Endodermal cell (in vitro differentiated cells): ENCODE measurements around the gene FTSJ1. TPM values are rescaled to one million over a fixed set of nuclear protein-coding genes. Genes with fewer than 3 reads are reported as not detected.
"Not testable (repeated sequence)": the region's sequence is repeated elsewhere in the genome, so short reads cannot be mapped to it uniquely, and the experiment has no call there.

Experiments
- DNase-seq: peaks from one replicate; pipeline ENCODE4 v3.0.0-alpha.2; 2017
- H3K27ac ChIP-seq: 2 replicates; pipeline ENCODE4 v1.5.1; 2013; ENCODE audit warnings: mild to moderate bottlenecking, low read depth, low read length, moderate library complexity
- H3K27me3 ChIP-seq: 2 replicates; pipeline ENCODE4 v1.6.1; 2013; ENCODE audit warnings: mild to moderate bottlenecking, low read length, moderate library complexity; ENCODE audit not compliant: insufficient read depth, control insufficient read depth, poor library complexity, severe bottlenecking
- H3K36me3 ChIP-seq: 2 replicates; pipeline ENCODE4 v1.7.0; 2013; ENCODE audit warnings: mild to moderate bottlenecking, low read length, moderate library complexity; ENCODE audit not compliant: control insufficient read depth, insufficient read depth
- H3K4me1 ChIP-seq: one replicate; pipeline ENCODE4 v1.7.0; 2013; ENCODE audit warnings: low read length; ENCODE audit not compliant: control insufficient read depth, insufficient read depth
- H3K4me3 ChIP-seq: 2 replicates; pipeline ENCODE4 v1.5.1; 2013; ENCODE audit warnings: mild to moderate bottlenecking, low read length, moderate library complexity
- H3K9ac ChIP-seq: 2 replicates; pipeline ENCODE4 v1.6.1; 2013; ENCODE audit warnings: mild to moderate bottlenecking, low read length, moderate library complexity; ENCODE audit not compliant: poor library complexity, severe bottlenecking; ENCODE audit errors: extremely low read depth
- H3K9me3 ChIP-seq: 2 replicates; pipeline ENCODE4 v1.6.1; 2013; ENCODE audit warnings: mild to moderate bottlenecking, low read length, moderate library complexity; ENCODE audit not compliant: control insufficient read depth
- H3K27ac Mint-ChIP-seq: 2 replicates; pipeline ENCODE4 v1.8.0; 2020; ENCODE audit warnings: mixed read lengths
- H3K27me3 Mint-ChIP-seq: 2 replicates; pipeline ENCODE4 v1.8.0; 2021; ENCODE audit warnings: mild to moderate bottlenecking, mixed read lengths; ENCODE audit not compliant: insufficient read depth
- H3K36me3 Mint-ChIP-seq: 2 replicates; pipeline ENCODE4 v1.8.0; 2020; ENCODE audit warnings: low read depth, mixed read lengths
- H3K4me1 Mint-ChIP-seq: 2 replicates; pipeline ENCODE4 v1.8.0; 2020; ENCODE audit warnings: mixed read lengths
- H3K4me3 Mint-ChIP-seq: 2 replicates; pipeline ENCODE4 v1.8.0; 2020; ENCODE audit warnings: mild to moderate bottlenecking, moderate library complexity, mixed read lengths
- H3K9me3 Mint-ChIP-seq: 2 replicates; pipeline ENCODE4 v1.8.0; 2020; ENCODE audit warnings: mild to moderate bottlenecking, mixed read lengths
- WGBS, 2 experiments: methylation state at CpG; one replicate each; pipeline versions ENCODE4 v1.1.5 to v1.1.7; 2013; ENCODE audit warnings: missing lambda C conversion rate in 2 of 2, mixed read lengths in 1 of 2; ENCODE audit not compliant: insufficient coverage in 1 of 2, insufficient read length in 1 of 2; 5-methylcytosine and 5-hydroxymethylcytosine counted together
- total RNA-seq, 2 donors: library from RNA; stranded (reverse); fragmentation: NEBNext Ultra II Directional in 1 of 2; extraction: Animal tissue kit (Norgen Biotek cat#: 25700) in 1 of 2; gene quantifications; 2 replicates in 1 of 2; 3 replicates in 1 of 2; pipeline ENCODE4 v1.2.1, GENCODE V29; 2021
- TF ChIP-seq, protein P1 (sequence below): fragments of 200-600 bp; sonication (generic); conservative IDR thresholded peaks from 2 replicates; pipeline ENCODE4 v1.5.0; 2021; ENCODE audit warnings: antibody characterized with exemption, mild to moderate bottlenecking

FTSJ1 gene
- total RNA-seq, 2 donors from 2014 or later: 47.3 to 54.3 TPM

DNA sequence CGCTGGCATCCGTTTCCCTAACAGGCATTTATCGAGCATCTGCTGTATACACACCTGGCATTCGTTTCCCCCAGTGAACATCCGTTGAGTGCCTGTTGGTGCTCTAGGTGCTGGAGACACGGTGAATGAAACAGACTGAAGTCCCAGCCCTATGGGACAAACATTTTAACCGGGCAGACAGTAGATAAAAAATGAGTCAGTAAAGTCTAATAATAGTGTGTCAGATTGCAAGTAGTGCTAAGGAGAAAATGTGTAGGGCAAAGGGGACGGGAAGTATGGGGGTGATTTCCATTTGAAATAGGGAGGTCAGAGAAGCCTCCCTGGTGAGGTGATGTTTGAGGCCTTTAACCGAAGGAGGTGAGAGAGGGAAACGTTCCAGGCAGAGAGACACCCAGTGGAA is 40.3 kb downstream of the FTSJ1 start:
- WGBS, 2 experiments: 94 to 96% methylated on average over 3 to 10 of the region's 10 CpGs
- Mint-ChIP-seq H3K4me3 (no peak overlapping the region), H3K27me3 (no peaks in the 10 kb centered on the region)

DNA sequence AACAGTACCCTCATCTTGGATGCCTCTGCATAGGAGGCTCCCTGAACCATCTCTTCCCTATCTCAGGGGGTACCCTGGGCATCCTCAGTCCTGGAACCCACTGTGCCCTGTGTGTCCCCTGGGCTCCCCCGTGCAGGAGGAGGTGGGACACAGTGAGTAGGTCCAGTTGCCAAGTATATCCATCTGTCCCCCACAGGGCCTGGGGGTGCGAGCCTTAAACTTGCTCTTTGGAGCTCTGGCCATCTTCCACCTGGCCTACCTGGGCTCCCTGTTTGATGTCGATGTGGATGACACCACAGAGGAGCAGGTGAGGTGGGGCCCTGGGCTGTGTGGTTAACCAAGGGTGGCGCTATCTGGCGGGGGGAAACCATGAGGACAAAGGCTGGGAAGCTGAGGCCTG is 41.0 kb downstream of the FTSJ1 start:
- H3K9me3 ChIP-seq: no peaks in the 10 kb centered on the region
- no peak overlapping the region for H3K9ac ChIP-seq
- no peaks in the 10 kb centered on the region for H3K4me1 ChIP-seq
- WGBS, 2 experiments: 96% methylated on average over 5 of the region's 5 CpGs; no CpG with 5 or more reads in 1 of the 2 experiments
- H3K27me3 ChIP-seq: no peaks in the 10 kb centered on the region
- no peak overlapping the region for H3K4me3 Mint-ChIP-seq
- no peak overlapping the region for H3K4me3 ChIP-seq
- peaks cover 65% of the 10 kb centered on the region for H3K9me3 Mint-ChIP-seq
- no peak for DNase-seq
- no peaks in the 10 kb centered on the region for H3K4me1 Mint-ChIP-seq
- no peak overlapping the region for H3K27ac ChIP-seq
- H3K27me3 Mint-ChIP-seq: no peaks in the 10 kb centered on the region
- H3K36me3 Mint-ChIP-seq: peaks cover 18% of the 10 kb centered on the region
- peaks cover 47% of the 10 kb centered on the region for H3K36me3 ChIP-seq
- no peak overlapping the region for H3K27ac Mint-ChIP-seq
- TF ChIP-seq, protein P1, sequence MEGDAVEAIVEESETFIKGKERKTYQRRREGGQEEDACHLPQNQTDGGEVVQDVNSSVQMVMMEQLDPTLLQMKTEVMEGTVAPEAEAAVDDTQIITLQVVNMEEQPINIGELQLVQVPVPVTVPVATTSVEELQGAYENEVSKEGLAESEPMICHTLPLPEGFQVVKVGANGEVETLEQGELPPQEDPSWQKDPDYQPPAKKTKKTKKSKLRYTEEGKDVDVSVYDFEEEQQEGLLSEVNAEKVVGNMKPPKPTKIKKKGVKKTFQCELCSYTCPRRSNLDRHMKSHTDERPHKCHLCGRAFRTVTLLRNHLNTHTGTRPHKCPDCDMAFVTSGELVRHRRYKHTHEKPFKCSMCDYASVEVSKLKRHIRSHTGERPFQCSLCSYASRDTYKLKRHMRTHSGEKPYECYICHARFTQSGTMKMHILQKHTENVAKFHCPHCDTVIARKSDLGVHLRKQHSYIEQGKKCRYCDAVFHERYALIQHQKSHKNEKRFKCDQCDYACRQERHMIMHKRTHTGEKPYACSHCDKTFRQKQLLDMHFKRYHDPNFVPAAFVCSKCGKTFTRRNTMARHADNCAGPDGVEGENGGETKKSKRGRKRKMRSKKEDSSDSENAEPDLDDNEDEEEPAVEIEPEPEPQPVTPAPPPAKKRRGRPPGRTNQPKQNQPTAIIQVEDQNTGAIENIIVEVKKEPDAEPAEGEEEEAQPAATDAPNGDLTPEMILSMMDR: no peak

More for the DNA sequence above, 40.3 kb downstream of the FTSJ1 start:
- Mint-ChIP-seq H3K9me3 (peaks cover 64% of the 10 kb centered on the region), H3K4me1 (no peaks in the 10 kb centered on the region), H3K27ac (no peak overlapping the region), H3K36me3 (peaks cover 18% of the 10 kb centered on the region)
- TF ChIP-seq, protein P1: no peak
- Histone ChIP-seq H3K27me3 (no peaks in the 10 kb centered on the region), H3K9me3 (no peaks in the 10 kb centered on the region), H3K9ac (no peak overlapping the region), H3K4me1 (no peaks in the 10 kb centered on the region), H3K36me3 (peaks cover 49% of the 10 kb centered on the region), H3K27ac (no peak overlapping the region), H3K4me3 (no peak overlapping the region)
- no peak for DNase-seq

DNA sequence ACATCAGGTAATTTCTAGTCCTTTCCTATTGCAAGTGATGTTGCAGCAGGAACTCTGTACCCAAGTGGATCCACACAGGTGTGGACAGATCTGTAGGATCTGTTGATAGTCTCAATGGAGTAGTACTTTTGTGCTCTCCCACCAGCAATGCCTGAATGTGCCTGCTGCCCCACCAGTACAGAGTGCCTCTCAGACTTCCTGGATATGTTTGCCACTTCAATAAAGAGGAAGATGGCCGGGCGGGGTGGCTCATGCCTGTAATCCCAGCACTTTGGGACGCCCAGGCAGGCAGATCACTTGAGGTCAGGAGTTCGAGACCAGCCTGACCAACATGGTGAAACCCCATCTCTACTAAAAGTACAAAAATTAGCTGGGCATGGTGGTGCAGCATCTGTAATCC is 43.5 kb downstream of the FTSJ1 start:
- H3K27me3 Mint-ChIP-seq, DNase-seq, H3K4me1 ChIP-seq, H3K27ac Mint-ChIP-seq, H3K27ac ChIP-seq, H3K4me3 Mint-ChIP-seq, H3K9me3 ChIP-seq, H3K9ac ChIP-seq, H3K27me3 ChIP-seq, H3K4me1 Mint-ChIP-seq, H3K4me3 ChIP-seq: not testable (repeated sequence)
- 93% methylated on average over 4 of the region's 4 CpGs; no CpG with 5 or more reads in 1 of the 2 experiments for WGBS, 2 experiments
- peaks cover 33% of the 10 kb centered on the region for H3K36me3 ChIP-seq
- Mint-ChIP-seq H3K9me3 (peaks cover 55% of the 10 kb centered on the region), H3K36me3 (peaks cover 11% of the 10 kb centered on the region)

DNA sequence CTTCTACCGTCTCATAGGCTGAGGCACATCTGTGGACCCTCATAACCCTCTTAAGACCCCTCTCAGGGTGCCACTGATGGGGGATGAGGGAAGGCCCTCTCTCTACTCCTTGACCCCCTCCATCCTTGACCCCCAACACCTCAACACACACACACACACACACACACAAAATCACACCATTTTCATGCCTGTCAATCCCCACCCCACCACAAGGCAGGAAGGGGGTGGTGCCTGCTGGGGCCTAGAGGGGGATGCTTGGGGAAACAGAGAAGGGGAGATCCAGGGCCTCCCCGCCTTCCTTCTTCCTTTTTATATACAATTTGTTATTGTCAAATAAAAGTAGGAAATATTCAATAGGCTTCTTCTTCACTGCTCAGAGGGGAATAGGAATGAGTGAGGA is 44.5 kb downstream of the FTSJ1 start:
- no peak overlapping the region for H3K27ac Mint-ChIP-seq
- no peaks in the 10 kb centered on the region for H3K27me3 ChIP-seq
- no peak for DNase-seq
- no CpG with 5 or more reads among the region's 2 CpGs for WGBS, 2 experiments
- H3K4me3 Mint-ChIP-seq: no peak overlapping the region
- H3K9me3 ChIP-seq: no peaks in the 10 kb centered on the region
- H3K9ac ChIP-seq: no peak overlapping the region
- no peaks in the 10 kb centered on the region for H3K4me1 Mint-ChIP-seq
- H3K36me3 ChIP-seq: peaks cover 34% of the 10 kb centered on the region
- peaks cover 12% of the 10 kb centered on the region for H3K36me3 Mint-ChIP-seq
- peaks cover 46% of the 10 kb centered on the region for H3K9me3 Mint-ChIP-seq
- no peak overlapping the region for H3K4me3 ChIP-seq
- no peaks in the 10 kb centered on the region for H3K27me3 Mint-ChIP-seq
- TF ChIP-seq, protein P1: no peak
- H3K27ac ChIP-seq: no peak overlapping the region
- no peaks in the 10 kb centered on the region for H3K4me1 ChIP-seq
